SU-DHL-6 (cell line): ENCODE data around the gene HBE1.

Experiments used
- CTCF ChIP-seq: fragments of 200-600 bp; sonication (generic); IDR thresholded peaks from one replicate; pipeline ENCODE4 v1.5.1; 2017; ENCODE audit warnings: antibody characterized with exemption, mild to moderate bottlenecking, low read length, moderate library complexity; ENCODE audit not compliant: insufficient read depth, poor library complexity, severe bottlenecking
- EZH2phosphoT487 ChIP-seq: fragments of 200-600 bp; sonication (generic), shearing (Covaris generic); conservative IDR thresholded peaks from 2 replicates; pipeline ENCODE4 v1.6.1; 2018; ENCODE audit warnings: mild to moderate bottlenecking, antibody characterized with exemption, low read length, moderate library complexity, mixed read lengths

DNA sequence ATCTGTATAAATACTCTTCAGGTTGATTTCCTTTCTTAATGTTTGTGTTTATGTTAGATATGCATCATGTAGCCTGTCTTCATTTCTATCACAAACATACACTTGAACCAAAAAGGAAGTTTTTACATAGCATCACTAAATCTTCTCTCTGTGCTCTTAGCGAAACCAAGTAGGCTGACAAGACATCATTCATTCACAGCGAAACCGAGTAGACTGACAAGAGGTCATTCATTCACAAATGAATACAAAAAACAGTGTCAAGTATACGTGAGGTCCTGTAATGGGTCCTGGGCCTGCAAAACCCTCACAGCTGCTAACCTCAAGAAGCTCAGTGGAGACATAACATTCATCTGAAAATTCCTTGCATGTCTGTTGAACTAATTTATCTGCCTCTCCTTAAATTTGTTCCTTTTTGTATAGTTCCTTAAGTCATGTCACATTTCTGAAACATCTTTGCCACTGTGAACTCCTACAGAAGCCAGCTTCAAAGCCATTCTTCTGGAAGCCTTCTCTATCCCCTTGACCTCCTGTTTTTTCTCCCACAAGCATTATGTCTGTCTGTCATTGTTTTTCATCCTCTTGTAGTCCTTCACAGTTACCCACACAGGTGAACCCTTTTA, 9.8 kb upstream of the HBE1 start:
- TF ChIP-seq CTCF, result no peak
- TF ChIP-seq EZH2phosphoT487, result no peak
